BLaER1 treated with 17β-estradiol and CSF1 and Interleukin-3, amounts not matched to agents 10 nM and 100 nM (cell line): ENCODE data around the gene RFC3.

ENCODE experiments used
- H3K27ac ChIP-seq, 11 experiments: shearing (Covaris generic); formaldehyde crosslinking; 2 replicates each; pipeline ENCODE4 v1.8.1; 2022
- H3K27me3 ChIP-seq, 11 experiments: shearing (Covaris generic); formaldehyde crosslinking; 2 replicates each; pipeline ENCODE4 v1.8.1; 2022
- H3K36me3 ChIP-seq, 11 experiments: shearing (Covaris generic); formaldehyde crosslinking; 2 replicates each; pipeline ENCODE4 v1.8.1; 2022
- H3K4me1 ChIP-seq, 10 experiments: shearing (Covaris generic); formaldehyde crosslinking; 2 replicates each; pipeline ENCODE4 v1.8.1; 2022
- H3K4me2 ChIP-seq, 11 experiments: shearing (Covaris generic); formaldehyde crosslinking; 2 replicates each; pipeline ENCODE4 v1.8.1; 2022
- H3K4me3 ChIP-seq, 10 experiments: shearing (Covaris generic); formaldehyde crosslinking; 2 replicates each; pipeline ENCODE4 v1.8.1; 2022
- H3K9ac ChIP-seq, 11 experiments: shearing (Covaris generic); formaldehyde crosslinking; 2 replicates each; pipeline ENCODE4 v1.8.1; 2022
- H3K9me3 ChIP-seq, 11 experiments: shearing (Covaris generic); formaldehyde crosslinking; replicated peaks in 1 of 11; 2 replicates each; pipeline ENCODE4 v1.8.1; 2022
- H4K20me1 ChIP-seq, 11 experiments: shearing (Covaris generic); formaldehyde crosslinking; 2 replicates each; pipeline ENCODE4 v1.8.1; 2022
- Cebpa-rat ChIP-seq, 11 experiments: shearing (Covaris generic); IDR thresholded peaks; 2 replicates each; pipeline ENCODE4 v1.8.1; 2022

Gene RFC3

DNA sequence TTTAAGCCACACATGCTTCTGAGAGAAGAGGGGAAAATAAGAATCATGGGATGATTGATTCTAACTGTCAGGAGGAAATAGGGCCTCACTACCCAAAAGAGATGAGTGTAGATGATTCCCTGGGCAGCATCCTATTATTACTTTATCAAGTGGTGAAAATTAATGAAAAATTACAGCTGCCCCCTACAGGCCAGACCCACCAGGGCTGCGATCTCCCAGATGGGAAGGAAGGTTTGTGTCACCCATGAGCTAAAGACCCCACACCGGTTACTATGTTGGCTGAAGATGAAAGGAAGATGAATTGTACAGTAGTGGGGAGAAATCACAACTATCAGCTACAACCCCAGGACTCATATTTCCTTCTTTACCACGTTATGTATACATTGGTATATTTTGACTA, 49.5 kb downstream of the RFC3 start:
- Histone ChIP-seq H3K9me3 (peaks cover 0 to 22% (median 4%) of the 10 kb centered on the region in 11 experiments; a peak in 3 of 22 replicates), H3K9ac (no peak overlapping the region), H3K4me2 (no peak overlapping the region), H3K27ac (no peak overlapping the region), H3K4me1 (peaks cover 0 to 12% (median 8%) of the 10 kb centered on the region in 10 experiments; a peak in 13 of 20 replicates), H4K20me1 (no peaks in the 10 kb centered on the region), H3K27me3 (no peaks in the 10 kb centered on the region), H3K4me3 (no peak overlapping the region), H3K36me3 (peaks cover 0 to 23% (median 11%) of the 10 kb centered on the region in 11 experiments; a peak in 12 of 22 replicates)
- no peak for TF ChIP-seq Cebpa-rat (IDR thresholded peaks at IDR 0.05)

DNA sequence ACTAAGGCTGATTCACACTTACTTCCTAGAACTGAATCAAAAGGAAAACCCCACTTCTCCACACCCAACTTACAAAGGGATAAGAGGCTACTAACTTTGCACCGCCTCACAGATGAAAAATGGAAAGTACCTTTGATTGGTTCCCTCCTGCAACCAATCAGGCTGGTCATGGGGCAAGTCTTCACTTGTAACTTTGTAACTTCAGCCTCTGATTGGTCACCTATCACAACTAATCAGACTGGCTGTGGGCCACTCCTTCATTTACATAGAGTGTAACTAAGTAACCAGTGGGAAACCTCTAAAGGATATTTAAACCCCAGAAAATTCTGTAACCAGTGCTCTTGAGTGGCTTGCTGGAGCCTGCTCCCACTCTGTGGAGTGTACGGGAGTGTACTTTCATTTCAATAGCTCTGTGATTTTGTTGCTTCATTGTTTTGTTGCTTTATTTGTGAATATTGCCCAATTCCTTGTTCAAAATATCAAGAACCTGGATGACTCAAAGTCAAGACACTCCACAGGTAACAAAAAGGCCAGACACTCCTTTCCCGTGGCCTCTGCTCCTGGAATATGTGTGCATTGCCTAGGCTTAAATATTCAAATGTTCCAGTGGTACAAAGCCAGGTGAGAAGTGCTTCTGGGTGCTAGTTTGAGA, 50.5 kb downstream of the RFC3 start:
- H3K27me3 ChIP-seq = no peaks in the 10 kb centered on the region
- H3K4me1 ChIP-seq = peaks cover 0 to 12% (median 8%) of the 10 kb centered on the region in 10 experiments; a peak in 13 of 20 replicates
- H4K20me1 ChIP-seq = no peaks in the 10 kb centered on the region
- no peak overlapping the region for H3K4me2 ChIP-seq
- TF ChIP-seq Cebpa-rat (IDR thresholded peaks at IDR 0.05) = no peak
- peaks cover 0 to 23% (median 11%) of the 10 kb centered on the region in 11 experiments; a peak in 11 of 22 replicates for H3K36me3 ChIP-seq
- peaks cover 0 to 21% (median 4%) of the 10 kb centered on the region in 11 experiments; a peak in 3 of 22 replicates for H3K9me3 ChIP-seq
- no peak overlapping the region for H3K9ac ChIP-seq
- no peak overlapping the region for H3K27ac ChIP-seq
- H3K4me3 ChIP-seq = no peak overlapping the region

DNA sequence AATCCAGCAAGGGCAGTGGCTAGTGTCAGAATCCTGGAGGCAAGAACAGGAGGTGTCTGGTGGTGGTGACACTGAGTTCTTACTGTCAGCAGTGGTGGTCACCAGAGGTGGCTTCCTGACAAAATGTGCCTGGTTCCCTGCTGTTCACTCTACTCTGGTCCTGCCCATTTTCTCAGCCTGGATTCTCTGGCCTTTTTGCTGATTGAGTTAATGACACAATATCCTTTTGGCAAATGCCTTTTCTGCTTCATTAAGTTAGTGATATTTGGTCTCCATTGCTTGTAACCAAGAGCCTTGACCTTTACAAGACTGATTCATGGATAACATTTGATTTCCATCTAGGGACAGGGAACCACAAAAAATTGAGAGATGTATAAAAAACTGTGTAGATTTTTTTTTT, 51.1 kb downstream of the RFC3 start:
- Histone ChIP-seq H3K4me1 (peaks cover 0 to 12% (median 8%) of the 10 kb centered on the region in 10 experiments; a peak in 13 of 20 replicates), H3K36me3 (peaks cover 0 to 23% (median 11%) of the 10 kb centered on the region in 11 experiments; a peak in 11 of 22 replicates), H3K27ac (no peak overlapping the region), H3K4me2 (no peak overlapping the region), H3K27me3 (no peaks in the 10 kb centered on the region), H4K20me1 (no peaks in the 10 kb centered on the region), H3K4me3 (no peak overlapping the region), H3K9me3 (peaks cover 0 to 20% (median 4%) of the 10 kb centered on the region in 11 experiments; a peak in 3 of 22 replicates), H3K9ac (no peak overlapping the region)
- TF ChIP-seq Cebpa-rat (IDR thresholded peaks at IDR 0.05) = no peak

DNA sequence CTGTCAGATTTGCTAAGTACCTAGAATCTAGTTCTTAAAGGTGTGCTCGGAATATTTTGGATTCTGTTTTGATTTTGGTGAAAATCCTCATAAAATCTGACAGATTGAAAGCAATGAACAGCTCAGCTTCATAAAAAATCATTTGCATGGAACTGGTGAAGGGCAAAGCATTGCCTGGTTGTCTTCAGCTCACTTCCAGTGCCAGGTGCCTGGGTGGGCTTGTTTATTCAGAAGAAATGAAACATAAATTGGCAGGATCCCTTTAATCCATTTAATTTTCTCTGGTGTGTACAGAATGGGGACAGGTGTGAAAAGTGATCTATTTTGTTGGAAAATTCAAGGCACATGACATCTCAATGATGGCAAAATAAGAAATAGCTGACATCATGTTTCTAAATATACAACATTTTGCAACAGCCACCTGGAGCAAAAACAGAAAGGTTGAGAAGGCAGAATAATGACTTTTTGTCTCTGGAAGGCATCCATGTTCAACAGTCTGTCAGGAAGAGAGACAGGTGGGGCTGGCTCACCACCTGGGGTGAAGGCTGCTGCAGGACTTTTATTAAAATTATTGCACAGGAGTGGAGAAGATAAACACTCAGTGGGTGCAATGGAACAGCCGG, 52.2 kb downstream of the RFC3 start:
- no peak for TF ChIP-seq Cebpa-rat (IDR thresholded peaks at IDR 0.05)
- Histone ChIP-seq H3K27me3 (no peaks in the 10 kb centered on the region), H3K36me3 (peaks cover 0 to 23% (median 11%) of the 10 kb centered on the region in 11 experiments; a peak in 11 of 22 replicates), H3K27ac (no peak overlapping the region), H3K4me2 (no peak overlapping the region), H3K9me3 (peaks cover 0 to 20% (median 4%) of the 10 kb centered on the region in 11 experiments; a peak in 3 of 22 replicates), H4K20me1 (no peaks in the 10 kb centered on the region), H3K9ac (no peak overlapping the region), H3K4me1 (peaks cover 0 to 12% (median 8%) of the 10 kb centered on the region in 10 experiments; a peak in 13 of 20 replicates), H3K4me3 (no peak overlapping the region)

DNA sequence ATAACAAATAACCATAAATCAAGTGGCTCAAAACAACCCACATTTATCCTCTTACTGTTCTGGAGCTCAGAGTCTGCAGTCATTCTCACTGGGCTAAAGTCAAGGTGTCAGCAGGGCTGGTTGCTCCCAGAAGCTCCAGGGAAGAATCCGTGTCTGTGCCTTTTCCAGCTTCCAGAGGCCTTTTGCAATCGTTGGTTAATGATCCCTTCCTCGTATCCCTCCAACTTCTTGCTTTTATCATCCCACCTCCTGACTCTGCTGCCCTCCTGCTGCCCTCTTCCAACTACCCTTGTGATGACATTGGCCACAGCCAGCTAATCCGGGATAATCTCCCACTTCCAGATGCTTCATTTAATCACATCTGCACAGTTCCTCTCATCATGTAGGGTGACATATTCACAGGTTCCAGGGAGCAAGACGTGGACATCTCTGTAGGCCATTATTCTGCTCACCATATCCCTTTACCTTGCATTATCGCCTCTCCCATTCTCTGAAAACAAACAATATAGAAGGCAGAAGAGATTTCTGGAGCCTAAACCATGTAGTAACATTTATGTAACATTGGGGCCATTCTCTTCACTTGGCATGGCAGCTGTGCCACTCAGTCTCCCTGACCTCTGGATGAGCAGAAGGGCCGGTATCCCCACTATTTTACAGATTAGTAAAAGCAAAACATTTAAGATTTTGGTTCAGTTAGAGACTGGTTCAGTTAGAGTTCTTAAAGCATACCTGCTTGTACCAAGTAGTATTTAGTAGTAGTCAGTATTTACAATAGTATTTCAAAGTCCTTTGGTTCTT, 53.5 kb downstream of the RFC3 start:
- TF ChIP-seq Cebpa-rat (IDR thresholded peaks at IDR 0.05) = no peak
- Histone ChIP-seq H3K4me3 (no peak overlapping the region), H3K4me1 (peaks cover 0 to 2% (median 0%) of the 10 kb centered on the region in 10 experiments; a peak in 5 of 20 replicates)

DNA sequence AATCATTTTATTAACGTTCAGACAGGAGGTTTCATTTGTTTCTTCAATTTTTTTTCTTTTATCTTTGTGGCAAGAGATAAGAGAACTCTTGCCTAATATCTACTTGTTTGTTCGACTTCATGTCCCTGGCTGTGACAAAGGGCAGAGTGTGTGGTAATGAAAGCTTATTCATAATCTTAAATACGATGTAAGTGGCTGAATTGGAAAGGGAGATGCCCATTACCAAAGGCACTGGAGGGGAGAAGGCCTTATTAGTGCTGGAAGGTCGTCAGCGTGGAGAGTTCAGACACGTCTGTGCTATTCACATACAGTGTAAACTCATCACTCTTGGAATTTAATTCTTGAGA, 54.0 kb downstream of the RFC3 start:
- H3K9ac ChIP-seq = no peak overlapping the region
- TF ChIP-seq Cebpa-rat (IDR thresholded peaks at IDR 0.05) = no peak
- H3K4me3 ChIP-seq = no peak overlapping the region
- peaks cover 0 to 19% (median 11%) of the 10 kb centered on the region in 11 experiments; a peak in 11 of 22 replicates for H3K36me3 ChIP-seq
- H3K27ac ChIP-seq = no peak overlapping the region
- H3K4me1 ChIP-seq = no peaks in the 10 kb centered on the region
- peaks cover 0 to 15% (median 4%) of the 10 kb centered on the region in 11 experiments; a peak in 3 of 22 replicates for H3K9me3 ChIP-seq
- H4K20me1 ChIP-seq = no peaks in the 10 kb centered on the region
- H3K27me3 ChIP-seq = no peaks in the 10 kb centered on the region
- H3K4me2 ChIP-seq = no peak overlapping the region

More for the DNA sequence above, 53.5 kb downstream of the RFC3 start:
- no peak overlapping the region for H3K9ac ChIP-seq
- no peak overlapping the region for H3K27ac ChIP-seq
- H3K9me3 ChIP-seq = peaks cover 0 to 15% (median 4%) of the 10 kb centered on the region in 11 experiments; a peak in 3 of 22 replicates
- no peaks in the 10 kb centered on the region for H4K20me1 ChIP-seq
- no peak overlapping the region for H3K4me2 ChIP-seq
- peaks cover 0 to 23% (median 11%) of the 10 kb centered on the region in 11 experiments; a peak in 11 of 22 replicates for H3K36me3 ChIP-seq
- H3K27me3 ChIP-seq = no peaks in the 10 kb centered on the region

DNA sequence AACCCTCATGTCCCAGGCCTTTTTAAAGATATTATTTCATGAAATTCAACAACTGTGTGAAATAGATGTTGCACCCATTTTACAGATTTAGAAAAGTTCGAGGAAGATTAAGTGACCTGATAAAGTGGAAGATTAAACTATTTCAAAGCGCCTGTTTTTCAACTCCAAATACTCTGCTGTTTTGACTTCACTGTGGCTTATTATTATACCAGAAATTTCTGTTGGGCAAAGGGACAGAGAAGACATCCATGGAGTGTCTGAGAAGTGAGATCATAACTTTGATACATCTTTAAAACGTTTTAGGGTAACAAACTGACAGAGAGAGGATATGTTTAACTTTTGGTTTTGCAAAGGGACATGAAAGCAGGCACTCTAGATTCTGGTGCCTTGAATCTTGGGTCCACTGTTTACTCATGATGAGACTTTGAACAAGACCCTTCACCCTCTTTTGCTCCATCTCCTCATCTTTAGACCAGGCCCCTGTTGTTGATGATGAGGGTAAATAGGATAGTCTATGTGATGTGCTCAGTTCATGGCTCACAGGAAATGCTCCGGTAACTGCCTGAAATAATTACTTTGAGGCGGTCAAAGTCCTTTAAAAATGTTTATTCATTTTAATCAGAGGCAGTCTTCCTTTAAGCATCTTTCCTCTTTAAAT, 55.4 kb downstream of the RFC3 start:
- Histone ChIP-seq H3K36me3 (peaks cover 0 to 6% (median 3%) of the 10 kb centered on the region in 11 experiments; a peak in 6 of 22 replicates), H3K9me3 (peaks cover 0 to 4% (median 0%) of the 10 kb centered on the region in 11 experiments; a peak in 3 of 22 replicates), H3K4me2 (no peak overlapping the region), H3K27me3 (no peaks in the 10 kb centered on the region), H3K4me1 (peaks cover 0 to 1% (median 0%) of the 10 kb centered on the region in 10 experiments; a peak in 3 of 20 replicates), H3K4me3 (no peak overlapping the region), H4K20me1 (no peaks in the 10 kb centered on the region), H3K9ac (no peak overlapping the region), H3K27ac (no peak overlapping the region)
- no peak for TF ChIP-seq Cebpa-rat (IDR thresholded peaks at IDR 0.05)

DNA sequence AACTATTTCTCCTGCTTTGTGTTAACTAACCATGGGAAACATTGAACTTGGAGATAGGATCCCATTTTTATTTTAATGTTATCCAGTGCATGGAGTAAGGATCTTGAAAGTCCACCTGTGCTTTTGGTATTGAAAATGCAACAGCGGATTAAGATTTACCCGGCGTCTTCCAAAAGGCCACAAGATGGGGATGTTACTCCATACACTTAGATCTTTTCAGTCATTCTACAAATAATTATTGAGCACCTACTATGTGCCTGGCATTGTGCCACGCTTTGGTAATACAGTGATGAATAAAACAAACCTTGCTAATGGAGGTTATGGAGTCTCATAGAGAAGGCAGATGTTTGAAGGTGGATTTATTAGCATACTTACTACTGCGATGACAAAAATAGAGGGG, 56.9 kb downstream of the RFC3 start:
- H3K27me3 ChIP-seq = no peaks in the 10 kb centered on the region
- peaks cover 0 to 15% (median 6%) of the 10 kb centered on the region in 10 experiments; a peak in 13 of 20 replicates for H3K4me1 ChIP-seq
- H3K36me3 ChIP-seq = no peaks in the 10 kb centered on the region; a peak in 1 of 22 replicates
- H3K27ac ChIP-seq = no peak overlapping the region
- H3K4me3 ChIP-seq = no peak overlapping the region
- H3K9ac ChIP-seq = no peak overlapping the region
- H4K20me1 ChIP-seq = no peaks in the 10 kb centered on the region
- TF ChIP-seq Cebpa-rat (IDR thresholded peaks at IDR 0.05) = no peak
- no peaks in the 10 kb centered on the region for H3K9me3 ChIP-seq
- no peak overlapping the region for H3K4me2 ChIP-seq
